ENCODE data around the gene RBPJL.

DNA sequence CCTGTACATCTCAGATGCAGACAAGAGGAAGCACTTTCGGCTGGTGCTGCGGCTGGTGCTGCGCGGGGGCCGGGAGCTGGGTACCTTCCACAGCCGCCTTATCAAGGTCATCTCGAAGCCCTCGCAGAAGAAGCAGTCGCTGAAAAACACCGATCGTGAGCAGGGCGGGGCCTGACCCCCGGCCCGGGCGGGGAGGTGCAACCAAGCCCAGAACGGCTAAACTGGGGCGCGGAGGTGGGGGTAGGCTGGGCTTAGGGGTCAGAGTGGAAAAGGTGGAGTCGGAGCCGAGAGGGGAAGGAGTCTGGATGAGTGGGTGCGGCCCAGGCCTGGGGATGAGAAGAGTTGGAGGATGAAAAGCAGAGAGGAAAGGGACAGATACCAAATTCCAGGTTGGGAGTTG, 5.6 kb downstream of the RBPJL start:
- TF ChIP-seq, protein P1, sequence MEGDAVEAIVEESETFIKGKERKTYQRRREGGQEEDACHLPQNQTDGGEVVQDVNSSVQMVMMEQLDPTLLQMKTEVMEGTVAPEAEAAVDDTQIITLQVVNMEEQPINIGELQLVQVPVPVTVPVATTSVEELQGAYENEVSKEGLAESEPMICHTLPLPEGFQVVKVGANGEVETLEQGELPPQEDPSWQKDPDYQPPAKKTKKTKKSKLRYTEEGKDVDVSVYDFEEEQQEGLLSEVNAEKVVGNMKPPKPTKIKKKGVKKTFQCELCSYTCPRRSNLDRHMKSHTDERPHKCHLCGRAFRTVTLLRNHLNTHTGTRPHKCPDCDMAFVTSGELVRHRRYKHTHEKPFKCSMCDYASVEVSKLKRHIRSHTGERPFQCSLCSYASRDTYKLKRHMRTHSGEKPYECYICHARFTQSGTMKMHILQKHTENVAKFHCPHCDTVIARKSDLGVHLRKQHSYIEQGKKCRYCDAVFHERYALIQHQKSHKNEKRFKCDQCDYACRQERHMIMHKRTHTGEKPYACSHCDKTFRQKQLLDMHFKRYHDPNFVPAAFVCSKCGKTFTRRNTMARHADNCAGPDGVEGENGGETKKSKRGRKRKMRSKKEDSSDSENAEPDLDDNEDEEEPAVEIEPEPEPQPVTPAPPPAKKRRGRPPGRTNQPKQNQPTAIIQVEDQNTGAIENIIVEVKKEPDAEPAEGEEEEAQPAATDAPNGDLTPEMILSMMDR (conservative IDR thresholded peaks at IDR 0.05; ENCODE audit: low read length): no peak
- TF ChIP-seq EZH2phosphoT487 (IDR thresholded peaks at IDR 0.05; ENCODE audit: borderline replicate concordance, low read depth, low read length): no peak

Data from OCI-LY7 (cell line).